Hypothalamus (tissue), 51 donors: ENCODE measurements around the gene CBX6.

Source experiments
- DNase-seq, 51 donors: peaks; one replicate each; lab custom pipeline; 2025; lab: John Stamatoyannopoulos, UW

CBX6 gene

DNA sequence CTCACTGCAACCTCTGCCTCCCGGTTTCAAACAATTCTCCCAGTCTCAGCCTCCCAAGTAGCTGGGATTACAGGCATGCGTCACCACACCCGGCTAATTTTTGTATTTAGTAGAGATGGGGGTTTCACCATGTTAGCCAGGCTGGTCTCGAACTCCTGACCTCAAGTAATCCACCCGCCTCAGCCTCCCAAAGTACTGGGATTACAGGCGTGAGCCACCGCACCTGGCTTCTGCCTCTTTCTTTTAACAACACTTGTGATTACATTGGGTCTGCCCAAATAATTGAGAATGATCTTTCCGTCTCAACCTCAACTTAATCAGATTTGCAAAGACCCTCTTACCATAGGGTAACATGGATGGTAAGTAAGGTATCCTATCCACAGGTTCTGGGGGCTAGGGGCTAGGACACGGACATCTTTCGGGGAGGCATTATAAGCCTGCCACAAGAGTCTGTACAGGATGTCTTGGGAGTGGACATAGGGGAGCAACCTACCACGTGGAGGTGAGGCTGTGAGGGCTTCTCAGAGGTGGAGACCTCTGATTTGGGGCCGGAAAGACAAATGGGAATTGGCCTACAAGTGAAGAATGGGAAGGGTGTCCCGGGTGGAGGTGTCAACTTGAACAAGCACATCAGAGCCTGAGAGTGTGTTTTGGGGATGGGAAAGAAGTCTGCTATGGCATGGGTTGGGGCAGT, 2.7 kb upstream of the CBX6 start:
- no peak for DNase-seq

DNA sequence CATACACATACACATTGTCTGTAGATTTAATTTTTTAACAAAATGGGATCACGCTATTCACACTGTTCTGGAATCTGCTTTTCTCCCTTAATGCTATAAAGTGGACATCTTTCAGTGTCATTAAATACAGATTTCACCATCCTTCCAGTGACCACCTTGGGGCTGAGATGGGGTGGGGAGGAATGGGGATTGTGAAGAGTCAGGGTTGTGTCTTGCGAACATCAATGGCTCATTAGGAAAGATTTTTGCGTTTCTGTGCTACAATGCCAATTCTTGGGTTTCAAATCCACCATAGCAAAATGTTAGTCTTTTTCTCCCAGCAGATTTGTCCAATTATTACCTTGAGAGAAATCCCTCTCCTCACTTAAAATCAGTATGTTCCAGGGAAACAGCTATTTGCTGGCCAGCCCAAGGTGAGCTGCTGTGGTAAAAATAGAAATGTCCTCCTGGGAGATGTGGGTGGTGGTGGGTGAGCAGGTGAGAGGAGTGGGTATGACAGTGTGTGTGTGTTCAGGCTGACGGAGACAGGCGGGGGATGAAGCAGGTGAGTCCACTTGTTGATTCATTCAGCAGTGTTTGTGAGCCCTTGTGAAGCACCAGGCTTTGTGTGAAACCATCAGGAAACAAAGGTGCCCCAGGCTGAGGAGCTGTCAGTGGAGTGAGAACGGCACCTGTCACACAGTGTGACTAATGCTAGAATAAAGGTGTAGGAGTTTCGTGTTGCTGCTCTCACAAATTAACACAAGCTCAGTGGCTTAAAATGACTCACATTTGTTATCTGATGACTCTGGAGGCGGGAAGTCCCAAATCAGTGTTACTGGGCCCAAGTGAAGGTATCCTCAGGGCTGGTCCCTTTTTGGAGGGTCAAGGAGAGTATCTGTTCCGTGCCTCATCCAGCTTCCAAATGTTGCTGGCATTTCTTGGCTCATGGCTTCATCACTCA, 1.7 kb upstream of the CBX6 start:
- DNase-seq = peak in 1 of 51 donors; percentile 38

DNA sequence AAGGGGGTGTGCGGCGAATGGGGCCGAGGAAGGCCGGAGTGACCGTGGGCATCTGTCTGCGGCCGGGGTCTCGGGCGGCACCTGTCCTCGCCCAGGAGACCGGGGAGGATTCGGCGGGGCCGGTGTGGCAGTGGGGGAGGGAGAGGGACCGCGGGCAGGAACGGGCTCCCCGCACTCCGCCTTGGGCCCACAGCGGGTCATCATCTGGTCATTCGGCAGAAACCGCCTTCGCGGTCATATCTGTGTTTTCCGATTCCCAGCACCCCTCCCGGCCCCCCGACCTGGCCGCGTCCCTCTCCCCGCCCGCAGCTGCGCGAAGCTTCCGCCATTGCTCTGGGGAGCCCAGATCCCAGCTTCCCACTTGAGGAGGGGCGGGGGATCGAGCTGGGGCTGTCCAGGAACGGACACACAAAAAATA, 824 bp upstream of the CBX6 start:
- DNase-seq = peak in 38 of 51 donors; percentile 33 to 81 (median 66)

DNA sequence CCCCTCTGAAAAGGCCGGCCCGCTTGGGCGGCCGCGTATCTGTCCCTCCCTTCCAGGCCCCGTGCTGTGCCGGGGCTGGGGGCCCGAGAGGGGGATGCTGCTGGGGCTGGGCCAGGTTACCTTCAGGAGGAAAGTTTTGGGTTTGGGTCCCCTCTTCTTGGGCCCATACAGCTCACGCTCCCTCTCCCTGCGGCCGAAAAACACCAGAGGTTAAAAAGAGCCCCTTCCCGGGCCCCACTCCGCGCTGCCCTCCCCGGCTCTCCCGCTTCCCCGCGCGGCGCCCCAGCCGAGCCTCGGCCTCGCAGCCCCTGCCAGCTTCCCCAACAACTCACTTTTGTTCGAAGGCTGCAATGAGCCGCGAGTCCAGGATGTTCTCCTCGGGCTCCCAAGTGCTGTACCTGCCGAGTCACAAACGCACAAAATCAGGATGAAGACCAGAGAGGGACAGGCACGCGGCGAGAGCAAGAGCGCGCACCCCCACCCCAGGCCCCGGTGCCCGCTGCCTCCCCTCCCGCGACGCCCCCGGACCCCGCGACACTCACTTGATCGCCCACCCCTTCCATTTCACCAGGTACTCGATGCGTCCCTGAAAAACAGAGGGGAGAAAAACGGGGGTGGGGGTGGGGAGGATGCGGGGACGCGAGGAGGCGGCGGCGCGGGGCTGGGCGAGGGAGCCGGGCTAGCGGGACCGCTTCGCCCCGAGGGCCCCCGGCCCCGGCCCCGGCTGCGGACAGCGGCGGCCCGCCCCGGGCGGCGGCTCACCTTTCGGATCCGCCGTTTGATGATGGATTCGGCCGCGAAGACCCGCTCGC, 450 bp downstream of the CBX6 start:
- peak in 6 of 51 donors; percentile 27 to 79 (median 62) for DNase-seq

DNA sequence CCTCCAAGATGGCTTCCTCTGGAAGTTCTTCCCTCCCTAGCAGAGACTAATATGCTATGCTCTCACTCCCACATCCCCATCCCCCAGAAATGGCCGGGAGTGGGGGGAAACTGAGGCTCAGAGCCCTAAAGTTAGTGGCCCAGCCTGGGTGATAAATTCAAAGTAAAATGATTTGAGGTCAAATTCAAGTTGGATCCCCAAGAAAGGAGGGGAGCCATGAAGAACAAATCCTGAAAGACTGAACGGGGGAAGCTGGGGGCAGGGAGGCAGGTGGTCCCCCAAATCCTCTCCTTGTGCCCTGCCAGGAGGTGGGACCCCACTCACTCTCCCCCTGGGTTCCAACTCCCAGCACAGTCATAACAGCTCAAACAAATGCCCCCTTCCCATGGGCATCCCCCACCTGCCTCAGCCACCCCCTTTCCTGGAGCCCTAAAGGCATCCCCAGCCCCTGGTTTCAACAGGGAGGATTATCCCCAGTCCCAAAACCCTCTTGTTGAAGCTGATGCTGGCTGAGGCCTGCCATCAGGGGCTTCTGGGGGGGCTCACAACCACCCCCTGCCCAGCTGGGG, 1.1 kb downstream of the CBX6 start:
- peak in 1 of 51 donors; percentile 39 for DNase-seq

DNA sequence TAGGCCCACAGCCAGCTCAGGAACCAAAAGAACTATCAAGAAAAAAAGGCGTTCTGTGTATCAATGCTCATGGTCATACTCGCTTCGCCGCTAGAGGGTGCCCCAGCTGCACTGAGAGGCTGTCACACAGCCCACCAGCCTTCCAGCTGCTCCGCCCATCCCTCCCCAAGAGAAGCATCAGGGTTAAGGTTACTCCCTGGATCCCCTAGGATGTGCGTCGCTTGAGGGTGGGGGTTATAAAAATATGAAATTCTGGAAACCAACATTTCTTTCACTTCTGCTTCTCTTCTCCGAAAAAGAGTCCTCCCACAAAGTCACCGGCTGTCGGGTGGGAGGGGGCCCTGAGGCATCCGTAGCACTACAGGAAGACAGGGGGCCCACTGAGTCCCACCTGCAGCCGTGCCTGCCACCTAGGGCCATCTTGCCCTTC, 1.7 kb downstream of the CBX6 start:
- DNase-seq = peak in 45 of 51 donors; percentile 17 to 85 (median 62)

DNA sequence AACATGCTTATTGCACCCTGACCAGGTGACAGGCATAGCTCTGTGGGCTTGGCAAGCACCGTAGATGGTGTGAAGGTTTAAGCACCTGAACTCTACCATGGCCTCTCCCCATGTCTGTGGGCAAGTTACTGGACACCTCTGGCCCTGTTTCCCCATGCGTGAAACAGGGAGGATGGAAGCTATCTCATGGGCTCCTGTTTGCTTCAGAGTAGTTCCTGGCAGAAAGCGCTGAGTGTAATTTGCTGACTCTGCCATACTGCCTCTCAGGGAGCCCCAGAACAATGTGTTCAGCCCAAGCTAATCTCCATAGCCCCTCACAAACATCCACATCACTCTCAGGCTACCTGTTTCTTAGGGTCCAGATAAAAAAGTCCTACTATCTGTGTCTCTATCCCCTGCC, 2.4 kb downstream of the CBX6 start:
- DNase-seq = no peak

DNA sequence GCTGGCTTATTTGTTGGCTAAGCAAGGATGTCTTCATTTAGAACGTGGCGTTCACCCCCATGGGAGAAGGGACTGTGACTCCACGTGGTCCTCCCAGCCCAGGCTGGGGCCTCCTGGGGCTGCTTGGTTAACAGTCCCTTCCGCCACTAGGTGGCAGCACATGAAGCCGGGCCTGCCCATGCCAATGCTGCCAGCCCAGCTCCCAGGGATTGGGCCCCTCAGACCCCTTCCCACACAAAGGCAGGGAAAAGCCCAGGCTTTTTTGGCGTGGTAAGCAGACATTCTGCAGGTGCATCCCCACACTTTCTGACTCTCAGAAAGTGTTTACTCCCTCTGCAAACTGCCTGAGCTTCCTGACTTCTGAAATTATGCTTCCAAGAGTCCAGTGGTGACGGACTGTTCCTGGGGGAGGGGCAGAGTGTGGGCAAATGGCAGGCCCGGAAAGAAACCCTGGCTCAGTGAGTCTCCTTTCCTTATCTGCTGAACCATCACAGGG, 3.1 kb downstream of the CBX6 start:
- DNase-seq = peak in 47 of 51 donors; percentile 12 to 85 (median 56)

DNA sequence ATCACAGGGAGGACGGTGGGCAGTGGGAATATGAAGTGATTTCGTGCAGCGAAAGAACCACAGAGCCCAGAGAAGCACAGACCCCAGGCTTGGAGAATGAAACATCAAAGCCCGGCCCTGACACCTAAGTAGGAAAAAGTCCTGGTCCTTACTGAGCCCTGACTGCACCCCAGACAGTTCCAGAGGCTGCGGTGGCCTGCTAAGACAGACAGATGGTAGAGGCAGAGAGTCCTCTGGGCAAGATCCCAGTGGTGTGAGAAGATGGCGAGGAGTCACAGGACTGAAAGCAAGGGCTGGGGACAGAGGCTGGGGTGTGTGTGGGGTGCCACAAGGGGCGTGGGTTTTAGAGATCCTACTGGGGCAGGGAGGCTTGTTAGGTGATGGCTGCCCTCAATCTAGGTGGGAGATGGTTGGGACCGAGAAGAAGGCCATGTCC, 3.7 kb downstream of the CBX6 start:
- DNase-seq = no peak

DNA sequence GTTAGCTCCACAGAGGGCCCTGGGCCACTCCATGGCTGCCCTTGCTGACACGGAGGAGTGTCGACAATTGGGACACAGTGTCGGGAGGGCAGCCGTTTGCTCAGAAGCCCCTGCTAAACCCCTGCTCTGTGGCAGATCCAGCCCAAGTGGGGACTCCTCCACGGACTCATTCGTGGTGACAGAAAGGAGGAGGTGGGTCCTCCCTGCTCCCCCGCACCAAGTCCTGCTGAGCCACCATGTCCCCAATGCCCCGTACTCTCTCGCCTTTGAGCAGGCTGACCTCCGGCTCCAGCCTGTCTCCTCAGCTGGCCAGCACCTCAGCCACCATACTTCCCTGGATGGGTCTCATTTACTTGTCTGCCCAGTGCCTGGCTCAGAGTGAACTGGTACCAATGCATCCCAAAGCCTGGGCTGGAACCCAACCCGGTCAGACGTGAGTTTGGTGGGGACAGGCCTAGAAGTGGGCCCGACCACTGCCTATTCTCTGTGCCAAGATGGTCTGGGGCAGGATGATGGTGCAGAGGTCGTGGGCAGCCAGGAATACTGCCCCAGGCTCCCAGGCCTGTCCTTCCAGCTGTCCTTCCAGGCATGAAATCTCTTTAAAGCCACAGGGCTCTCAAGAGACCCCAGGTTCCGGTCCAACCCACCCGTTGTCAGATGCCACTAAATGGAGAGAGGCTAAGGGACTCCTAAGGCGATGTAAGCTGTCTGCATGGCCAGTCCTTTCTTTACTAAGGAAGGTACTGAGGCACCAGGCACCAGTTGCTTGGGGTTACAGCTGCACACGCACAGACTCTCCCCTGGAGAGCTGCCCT, 4.3 kb downstream of the CBX6 start:
- DNase-seq = no peak

DNA sequence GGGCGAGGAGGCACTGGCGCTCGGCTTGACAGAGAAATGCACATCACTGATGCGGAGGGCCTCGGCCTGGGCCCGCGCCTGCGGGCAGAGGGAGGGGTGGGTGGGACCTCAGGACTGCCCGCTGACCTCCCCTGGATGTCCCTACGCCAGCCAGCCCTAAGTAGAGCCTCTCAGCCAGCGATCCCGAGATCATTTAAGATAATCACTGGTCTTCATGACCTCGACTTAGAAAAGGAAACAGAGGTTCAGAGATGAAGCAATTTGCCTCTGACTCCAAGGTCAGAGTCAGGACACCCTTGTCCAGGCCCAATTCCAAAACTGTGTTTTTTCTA, 4.9 kb downstream of the CBX6 start:
- DNase-seq = no peak

DNA sequence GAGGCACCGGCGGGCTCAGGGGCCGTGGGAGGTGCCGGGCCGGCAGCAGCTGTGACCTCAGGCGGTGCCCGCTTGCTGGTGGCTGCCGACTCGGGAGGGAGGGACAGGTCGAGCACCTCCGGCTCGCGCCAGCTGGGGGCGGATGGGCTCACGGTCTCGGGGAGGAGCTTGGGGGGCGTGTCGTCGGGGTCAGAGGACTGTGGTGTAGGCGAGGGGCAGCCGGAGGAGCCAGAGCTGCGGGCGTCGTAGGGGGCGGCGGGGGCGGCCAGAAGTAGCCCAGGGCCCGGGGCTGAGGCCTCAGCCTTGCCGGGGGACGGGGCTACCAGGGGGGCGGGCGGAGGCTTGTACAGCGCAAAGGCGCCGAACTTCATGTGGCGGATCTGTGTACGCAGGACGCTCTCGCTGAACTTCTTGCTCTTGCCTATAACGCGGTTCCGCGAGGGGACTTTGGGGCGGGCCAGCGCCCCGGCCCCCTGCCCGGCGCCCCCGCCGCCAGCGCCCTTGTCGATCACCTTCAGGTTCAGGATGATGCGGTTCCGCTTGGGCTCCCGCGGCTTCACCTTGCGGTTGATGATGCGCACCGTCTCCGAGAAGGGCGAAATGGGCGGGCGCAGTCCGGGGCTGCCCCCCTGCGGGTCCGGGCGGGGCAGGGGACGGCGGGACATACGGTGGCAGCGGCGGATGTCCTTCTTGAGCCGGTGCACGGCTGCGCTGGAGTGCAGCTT, 5.5 kb downstream of the CBX6 start:
- DNase-seq = no peak

DNA sequence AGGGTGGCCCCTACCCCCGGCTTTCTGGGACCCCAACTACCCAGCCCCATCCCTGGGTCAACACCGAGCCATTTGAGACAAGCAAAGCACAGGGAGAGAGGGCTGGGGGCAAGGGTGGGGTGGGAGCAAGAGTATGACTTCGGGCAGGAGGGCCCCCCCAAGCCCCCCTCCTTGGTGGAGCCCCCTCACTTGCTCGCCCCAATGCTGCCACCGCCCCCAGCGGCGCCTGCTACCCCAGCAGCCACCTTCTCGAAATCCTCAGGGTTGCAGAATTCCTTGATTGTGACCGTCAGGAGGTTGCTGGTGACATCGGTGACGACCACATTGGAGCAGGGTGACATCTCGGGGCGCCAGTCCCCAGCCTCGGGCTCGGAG, 6.0 kb downstream of the CBX6 start:
- no peak for DNase-seq

DNA sequence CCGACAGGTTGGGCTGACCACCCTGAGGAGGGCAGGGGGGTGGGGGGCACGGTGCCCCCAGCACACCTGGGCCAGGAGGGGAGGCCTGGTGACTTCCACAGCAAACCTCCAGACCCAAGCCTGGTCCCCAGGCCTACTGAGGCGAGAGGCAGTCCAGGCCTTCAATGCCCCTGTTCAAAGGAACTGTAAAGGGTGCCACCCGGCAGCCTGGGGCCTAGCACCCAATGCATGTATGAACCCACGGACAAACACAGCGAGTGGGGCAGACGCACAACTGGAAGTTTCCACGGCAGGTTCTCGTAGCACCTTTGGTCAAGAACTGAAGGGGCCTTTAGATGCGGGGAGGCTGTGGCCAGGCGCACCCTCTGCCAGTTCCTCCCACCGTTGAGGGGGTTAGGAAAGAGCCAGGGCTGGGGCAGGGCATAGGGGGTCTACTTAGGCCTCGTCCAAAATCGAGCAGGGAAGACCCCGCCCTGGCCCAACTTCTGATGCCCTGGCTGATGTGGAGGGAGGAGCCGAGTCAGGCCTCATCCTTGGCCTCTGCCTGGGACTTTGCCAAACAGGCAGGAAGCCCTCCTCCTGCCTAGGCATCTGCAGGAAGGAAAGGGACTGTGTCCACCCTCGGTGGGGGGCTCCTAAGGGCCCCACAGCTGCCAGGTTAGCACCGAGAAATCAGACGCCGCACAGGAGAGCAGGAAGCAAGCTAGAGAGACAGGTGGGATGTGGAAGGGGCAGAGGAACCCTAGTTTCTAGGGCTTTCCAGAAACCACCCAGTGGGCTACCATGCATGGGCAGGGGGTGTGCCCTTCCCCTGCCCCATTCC, 6.6 kb downstream of the CBX6 start:
- DNase-seq = no peak

DNA sequence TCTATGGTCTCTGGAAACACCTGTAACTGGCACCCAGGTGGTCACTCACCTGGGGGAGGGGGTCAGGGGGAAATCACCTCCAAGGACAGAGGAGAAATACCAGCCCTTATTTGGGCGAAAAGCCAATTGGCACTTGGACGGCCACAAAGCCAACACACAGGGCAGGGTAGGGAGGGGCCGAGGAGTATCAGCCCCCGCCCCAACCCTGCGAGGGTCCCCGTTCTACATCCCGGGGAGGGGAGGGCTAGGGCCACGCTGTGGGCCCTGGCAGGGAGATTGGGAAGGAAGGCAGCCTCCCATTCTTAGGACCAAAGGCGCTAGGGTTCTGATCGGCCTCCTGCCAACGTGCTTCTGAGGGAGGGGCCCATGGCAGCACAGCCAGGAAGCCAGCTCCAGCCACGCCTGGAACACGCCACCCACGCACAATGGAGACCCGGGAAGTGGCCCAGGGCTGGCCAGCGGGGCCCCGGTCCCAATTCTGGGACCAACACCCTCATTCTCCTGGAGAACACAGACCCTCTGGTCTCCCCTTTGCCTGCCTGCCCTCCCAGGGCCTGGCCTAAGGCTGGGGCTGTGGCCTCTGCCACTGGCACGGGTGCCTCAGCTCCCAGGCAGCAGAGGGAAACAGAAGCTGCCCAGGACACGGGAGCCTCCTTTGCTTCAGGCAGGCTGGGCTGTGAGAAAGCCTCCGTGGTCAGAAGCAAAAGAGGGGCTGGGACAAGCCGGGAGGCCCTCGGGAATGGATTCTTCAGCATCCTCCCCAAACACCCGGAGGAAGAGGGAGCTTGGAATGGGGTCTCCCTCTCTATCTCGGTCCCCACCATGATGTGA, 7.4 kb downstream of the CBX6 start:
- no peak for DNase-seq

DNA sequence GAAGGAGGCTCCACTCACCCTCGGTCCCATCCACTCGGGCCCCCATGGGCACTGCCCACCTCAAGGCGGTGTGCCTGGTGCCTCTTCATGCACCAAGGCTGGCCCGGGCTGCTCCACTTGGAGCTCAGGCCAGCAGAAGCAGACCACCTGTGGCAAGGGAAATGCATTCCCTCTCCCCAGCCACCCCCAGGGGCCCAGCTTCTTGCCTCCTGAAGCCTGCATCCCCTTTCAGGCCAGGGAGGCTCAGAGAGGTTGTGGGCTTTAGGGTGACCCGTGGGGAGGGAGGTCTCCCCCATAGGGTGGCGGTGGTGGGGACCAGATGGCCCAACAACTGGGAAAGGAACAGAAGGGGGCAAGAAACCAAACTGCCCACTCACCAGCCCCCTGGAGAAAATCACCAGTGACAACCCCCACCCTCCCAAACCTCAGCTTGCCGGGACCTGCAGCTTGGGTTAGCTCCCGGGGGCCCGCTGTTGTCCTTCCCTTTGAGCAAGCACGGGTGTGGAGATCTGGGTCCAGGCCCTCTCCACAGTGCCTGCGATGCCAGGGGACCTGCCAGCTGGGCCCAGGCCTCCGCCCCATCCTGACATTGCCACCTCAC, 8.4 kb downstream of the CBX6 start:
- DNase-seq = no peak
